Measurements from ENCODE around the gene PNPLA6.

Gene PNPLA6

DNA sequence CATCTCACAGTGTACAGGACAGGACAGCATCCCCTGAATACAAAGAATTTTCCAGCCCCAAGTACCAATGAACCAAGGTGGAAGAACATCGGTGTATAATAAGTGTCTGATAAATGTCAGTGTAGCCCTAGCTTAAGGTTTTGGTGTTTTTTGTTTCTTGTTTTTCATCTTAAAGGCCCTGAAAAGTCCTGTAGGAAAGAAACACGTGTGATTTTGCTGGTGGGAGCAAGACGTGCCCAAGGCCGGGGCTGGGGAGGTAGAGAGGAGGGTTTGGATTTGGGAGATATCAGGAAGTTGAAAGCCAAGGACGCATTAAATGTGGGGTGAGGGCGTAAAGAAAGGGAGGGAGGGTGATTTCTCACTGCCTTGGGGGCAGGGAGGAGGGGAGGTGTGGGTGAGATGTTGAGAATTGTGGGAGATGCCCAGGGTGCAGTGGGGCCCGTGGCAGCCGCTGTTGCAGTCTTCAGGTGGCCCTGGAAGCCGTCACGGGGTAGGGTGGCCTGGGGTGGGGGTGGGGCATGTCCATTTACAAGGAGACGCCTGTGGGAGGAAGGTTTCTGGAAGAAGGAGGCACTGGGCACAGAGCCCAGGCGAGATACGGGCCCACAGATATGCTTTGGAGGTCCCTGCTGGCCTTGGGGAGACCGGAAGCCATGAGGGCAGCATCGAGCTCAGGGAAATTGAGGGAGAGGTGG is 66.9 kb downstream of the PNPLA6 start:
- TF ChIP-seq, protein P1, sequence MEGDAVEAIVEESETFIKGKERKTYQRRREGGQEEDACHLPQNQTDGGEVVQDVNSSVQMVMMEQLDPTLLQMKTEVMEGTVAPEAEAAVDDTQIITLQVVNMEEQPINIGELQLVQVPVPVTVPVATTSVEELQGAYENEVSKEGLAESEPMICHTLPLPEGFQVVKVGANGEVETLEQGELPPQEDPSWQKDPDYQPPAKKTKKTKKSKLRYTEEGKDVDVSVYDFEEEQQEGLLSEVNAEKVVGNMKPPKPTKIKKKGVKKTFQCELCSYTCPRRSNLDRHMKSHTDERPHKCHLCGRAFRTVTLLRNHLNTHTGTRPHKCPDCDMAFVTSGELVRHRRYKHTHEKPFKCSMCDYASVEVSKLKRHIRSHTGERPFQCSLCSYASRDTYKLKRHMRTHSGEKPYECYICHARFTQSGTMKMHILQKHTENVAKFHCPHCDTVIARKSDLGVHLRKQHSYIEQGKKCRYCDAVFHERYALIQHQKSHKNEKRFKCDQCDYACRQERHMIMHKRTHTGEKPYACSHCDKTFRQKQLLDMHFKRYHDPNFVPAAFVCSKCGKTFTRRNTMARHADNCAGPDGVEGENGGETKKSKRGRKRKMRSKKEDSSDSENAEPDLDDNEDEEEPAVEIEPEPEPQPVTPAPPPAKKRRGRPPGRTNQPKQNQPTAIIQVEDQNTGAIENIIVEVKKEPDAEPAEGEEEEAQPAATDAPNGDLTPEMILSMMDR (conservative IDR thresholded peaks at IDR 0.05), result no peak
- H3K27ac ChIP-seq, result no peak overlapping the region

DNA sequence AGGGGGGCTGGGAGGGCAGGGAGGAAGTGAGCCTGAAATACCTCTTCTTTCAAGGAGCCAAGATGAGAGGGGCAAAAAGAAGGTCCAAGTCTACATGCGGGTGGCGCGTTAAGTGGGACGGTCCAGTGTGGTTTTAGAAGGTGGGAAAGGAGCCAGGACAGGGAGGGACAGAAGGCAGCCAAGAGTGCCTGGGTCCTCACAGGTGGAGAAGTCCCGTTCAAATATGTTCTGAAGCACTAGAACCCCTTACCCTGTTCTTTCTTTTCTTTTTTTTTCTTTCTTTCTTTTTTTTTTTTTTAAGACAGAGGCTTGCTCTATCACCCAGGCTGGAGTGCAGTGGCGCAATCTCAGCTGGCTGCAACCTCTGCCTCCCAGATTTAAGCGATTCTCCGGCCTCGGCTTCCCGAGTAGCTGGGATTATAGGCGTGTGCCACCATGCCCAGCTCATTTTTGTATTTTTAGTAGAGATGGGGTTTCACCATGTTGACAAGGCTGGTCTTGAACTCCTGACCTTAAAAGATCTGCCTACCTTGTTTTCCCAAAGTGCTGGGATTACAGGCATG is 67.5 kb downstream of the PNPLA6 start:
- TF ChIP-seq, protein P1 (conservative IDR thresholded peaks at IDR 0.05), result no peak
- H3K27ac ChIP-seq, result no peak overlapping the region

DNA sequence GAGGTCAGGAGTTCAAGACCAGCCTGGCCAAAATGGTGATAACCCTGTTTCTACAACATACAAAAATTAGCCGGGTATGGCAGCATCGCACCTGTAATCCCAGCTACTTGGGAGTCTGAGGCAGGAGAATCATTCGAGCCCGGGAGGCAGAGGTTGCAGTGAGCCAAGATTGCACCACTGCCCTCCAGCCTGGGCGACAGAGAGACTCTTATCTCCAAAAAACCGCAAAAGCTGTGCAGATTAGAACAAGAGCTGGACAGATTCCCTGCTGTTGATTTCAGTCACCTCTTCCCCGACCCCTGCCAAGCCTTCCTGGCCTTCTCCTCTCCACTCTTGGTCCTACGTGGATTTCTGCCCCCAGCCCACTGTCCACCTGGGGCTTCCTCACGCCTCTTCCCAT is 68.4 kb downstream of the PNPLA6 start:
- TF ChIP-seq, protein P1 (conservative IDR thresholded peaks at IDR 0.05), result no peak
- no peak overlapping the region for H3K27ac ChIP-seq

DNA sequence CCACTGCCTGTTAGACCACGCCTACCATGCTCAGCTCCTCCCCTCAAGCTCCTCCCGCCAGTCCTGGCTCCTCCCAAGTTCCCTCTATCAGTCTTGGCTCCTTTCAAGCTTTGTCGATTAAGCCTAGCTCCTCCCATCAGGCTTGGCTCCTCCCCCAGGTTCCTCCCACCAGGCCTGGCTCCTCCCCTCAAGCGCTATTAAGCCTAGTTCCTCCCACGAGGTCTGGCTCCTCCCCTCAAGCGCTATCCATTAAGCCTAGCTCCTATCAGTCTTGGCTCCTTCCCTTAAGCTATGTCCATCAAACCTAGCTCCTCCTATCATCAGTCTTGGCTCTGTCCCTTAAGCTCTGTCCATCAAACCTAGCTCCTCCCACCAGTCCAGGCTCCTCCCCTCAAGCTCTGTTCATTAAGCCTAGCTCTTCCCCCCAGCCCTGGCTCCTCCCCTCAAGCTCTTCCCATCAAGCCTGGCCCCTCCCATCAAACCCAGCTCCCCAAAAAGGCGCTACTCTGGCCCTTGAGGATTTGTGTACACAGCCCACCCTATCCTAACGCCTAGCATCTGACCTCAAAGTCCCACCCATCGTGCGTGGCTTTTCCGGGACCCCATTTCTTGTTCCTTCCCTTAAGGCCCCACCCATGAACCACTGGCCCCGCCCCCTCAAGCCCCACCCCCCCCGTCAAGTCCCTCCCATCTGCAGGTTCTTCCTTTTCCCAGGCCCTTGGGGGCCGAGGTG is 70.1 kb downstream of the PNPLA6 start:
- no peak overlapping the region for H3K27ac ChIP-seq
- TF ChIP-seq, protein P1 (conservative IDR thresholded peaks at IDR 0.05), result no peak

DNA sequence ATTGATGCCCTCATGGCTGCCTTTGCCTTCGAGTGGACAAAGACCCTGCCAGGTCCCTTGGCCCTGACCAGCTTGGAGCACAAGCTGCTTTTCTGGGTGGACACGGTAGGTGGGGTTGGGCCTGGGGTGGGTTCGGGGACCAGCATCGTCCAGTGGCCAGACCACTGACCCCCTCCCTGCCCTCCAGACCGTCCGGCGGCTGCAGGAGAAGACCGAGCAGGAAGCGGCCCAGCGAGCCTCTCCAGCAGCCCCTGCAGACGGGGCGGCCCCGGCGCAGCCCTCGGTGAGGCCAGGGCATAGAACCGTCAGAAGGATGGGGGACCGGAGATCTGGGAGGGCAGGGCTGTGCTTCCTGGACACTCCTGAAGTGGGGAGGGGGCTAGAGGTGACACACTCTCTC is 70.8 kb downstream of the PNPLA6 start:
- TF ChIP-seq, protein P1 (conservative IDR thresholded peaks at IDR 0.05), result no peak
- H3K27ac ChIP-seq, result no peak overlapping the region

DNA sequence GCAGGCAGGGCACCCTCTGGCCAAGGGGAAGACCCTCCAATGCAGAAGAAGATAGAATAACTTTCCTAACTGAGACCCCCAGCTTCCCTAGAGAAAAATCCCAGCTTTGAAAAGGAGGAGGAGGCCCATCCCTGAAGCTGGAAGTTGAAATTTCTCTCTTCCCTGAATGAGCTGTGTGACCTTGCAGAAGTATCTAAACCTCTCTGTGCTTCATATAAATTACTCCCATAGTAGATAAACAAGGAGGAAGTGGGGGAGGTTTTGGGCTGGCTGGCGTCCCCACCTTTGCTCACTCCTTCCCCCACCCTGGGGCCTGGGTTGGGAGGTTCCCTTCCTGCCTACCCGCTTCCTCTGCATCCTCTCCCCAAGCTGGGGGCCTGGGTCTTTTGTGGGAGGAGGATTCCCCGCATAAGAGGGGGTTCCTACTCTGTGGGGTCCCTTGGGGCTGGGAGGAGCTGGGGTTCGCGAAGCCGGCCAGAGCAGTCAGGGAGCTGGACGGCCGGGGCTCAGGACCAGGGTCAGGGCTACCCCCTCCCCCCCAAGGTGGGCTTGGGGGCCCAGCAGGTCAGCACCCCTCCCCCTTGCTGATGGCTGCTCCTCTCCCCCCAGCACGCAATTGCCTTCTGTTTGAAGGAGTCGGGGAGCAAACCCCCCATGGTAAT is 71.8 kb downstream of the PNPLA6 start:
- TF ChIP-seq, protein P1 (conservative IDR thresholded peaks at IDR 0.05), result no peak

More for the DNA sequence above, 71.8 kb downstream of the PNPLA6 start:
- H3K27ac ChIP-seq, result no peak overlapping the region

Measured in VCaP (cell line).